Measurements from ENCODE around the gene DIAPH1.

DNA sequence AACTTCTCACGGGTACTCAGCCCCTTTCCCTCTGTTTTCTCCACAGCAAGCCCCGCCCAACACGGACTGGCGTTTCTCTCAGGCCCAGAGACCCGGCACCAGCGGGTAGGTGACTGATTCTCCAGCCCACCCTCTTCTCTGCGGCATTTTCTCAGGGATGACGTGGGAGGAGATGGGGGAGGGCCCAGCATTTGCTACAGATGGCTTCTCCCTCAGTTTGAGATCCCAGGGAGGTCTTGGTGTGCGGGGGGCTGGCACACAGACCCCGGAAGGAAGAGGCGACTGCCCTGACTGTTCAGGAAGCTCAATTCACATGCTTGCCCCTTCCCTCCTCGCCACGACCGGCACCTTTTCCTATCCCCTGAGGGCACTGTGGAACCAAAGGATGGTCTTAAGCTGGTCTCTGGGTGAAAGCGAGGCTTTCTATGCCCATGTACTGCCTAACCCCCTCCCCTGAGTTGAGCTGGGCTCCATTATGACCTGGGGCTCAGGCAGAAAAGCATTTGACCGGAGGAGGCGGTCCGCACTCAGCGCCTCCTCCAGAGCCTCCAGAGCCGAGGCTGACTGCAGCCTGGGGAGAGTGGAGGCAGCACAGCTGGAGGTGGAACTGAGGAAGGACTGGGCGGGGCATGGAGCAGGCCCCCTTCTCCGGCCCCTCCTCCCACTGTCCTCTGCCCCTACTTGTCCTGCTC lies 123.9 kb downstream of the DIAPH1 start:
- TF ChIP-seq, protein P1, sequence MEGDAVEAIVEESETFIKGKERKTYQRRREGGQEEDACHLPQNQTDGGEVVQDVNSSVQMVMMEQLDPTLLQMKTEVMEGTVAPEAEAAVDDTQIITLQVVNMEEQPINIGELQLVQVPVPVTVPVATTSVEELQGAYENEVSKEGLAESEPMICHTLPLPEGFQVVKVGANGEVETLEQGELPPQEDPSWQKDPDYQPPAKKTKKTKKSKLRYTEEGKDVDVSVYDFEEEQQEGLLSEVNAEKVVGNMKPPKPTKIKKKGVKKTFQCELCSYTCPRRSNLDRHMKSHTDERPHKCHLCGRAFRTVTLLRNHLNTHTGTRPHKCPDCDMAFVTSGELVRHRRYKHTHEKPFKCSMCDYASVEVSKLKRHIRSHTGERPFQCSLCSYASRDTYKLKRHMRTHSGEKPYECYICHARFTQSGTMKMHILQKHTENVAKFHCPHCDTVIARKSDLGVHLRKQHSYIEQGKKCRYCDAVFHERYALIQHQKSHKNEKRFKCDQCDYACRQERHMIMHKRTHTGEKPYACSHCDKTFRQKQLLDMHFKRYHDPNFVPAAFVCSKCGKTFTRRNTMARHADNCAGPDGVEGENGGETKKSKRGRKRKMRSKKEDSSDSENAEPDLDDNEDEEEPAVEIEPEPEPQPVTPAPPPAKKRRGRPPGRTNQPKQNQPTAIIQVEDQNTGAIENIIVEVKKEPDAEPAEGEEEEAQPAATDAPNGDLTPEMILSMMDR (IDR thresholded peaks at IDR 0.05), result no peak
- TF ChIP-seq POLR2A (IDR thresholded peaks at IDR 0.05), result no peak
